IMR-90 (cell line): ENCODE results near the gene ZNF223. TPM values are rescaled to one million over a fixed set of nuclear protein-coding genes. Genes with fewer than 3 reads are reported as not detected.

Source experiments
- ATAC-seq: fragments of 200-7000 bp; cut with Tn5 transposase; 2 replicates; pipeline ENCODE4 v1.9.1; 2020; ENCODE audit warnings: low read depth, mild to moderate bottlenecking, moderate library complexity
- BruUV-seq: library from RNA; stranded (reverse); fragments of 400-500 nt; replicated peaks from 2 replicates; lab custom pipeline; 2021; lab: Mats Ljungman, UMichigan
- CTCF ChIA-PET: fragments of 300-600 bp; formaldehyde crosslinking; extraction: SDS; loops from one replicate; lab custom pipeline; 2021; ENCODE audit warnings: antibody characterized with exemption; lab: Yijun Ruan, JAX
- POLR2A ChIA-PET: fragments of 300-600 bp; sonication (Branson Sonifier 250); formaldehyde crosslinking; loops from one replicate; lab custom pipeline; 2022; ENCODE audit warnings: antibody characterized with exemption; ENCODE audit not compliant: unreplicated experiment; lab: Charles Lee
- DNase-seq: peaks from one replicate; pipeline ENCODE4 v3.0.0; 2013
- H2AFZ ChIP-seq: replicated peaks from 2 replicates; pipeline ENCODE3; 2013; ENCODE audit warnings: low read length, mild to moderate bottlenecking; ENCODE audit not compliant: poor library complexity
- H2AK5ac ChIP-seq: 2 replicates; pipeline ENCODE4 v1.6.1; 2013; ENCODE audit warnings: low read depth, low read length, inconsistent platforms
- H2AK9ac ChIP-seq: replicated peaks from 2 replicates; pipeline ENCODE3; 2013; ENCODE audit warnings: mild to moderate bottlenecking, low read depth, low read length, moderate library complexity; ENCODE audit not compliant: poor library complexity
- H2BK120ac ChIP-seq: 2 replicates; pipeline ENCODE4 v1.6.1; 2013; ENCODE audit warnings: low read depth, low read length, inconsistent platforms
- H2BK15ac ChIP-seq: 3 replicates; pipeline ENCODE4 v1.6.1; 2013; ENCODE audit warnings: low read depth, low read length, inconsistent platforms
- H2BK20ac ChIP-seq: 2 replicates; pipeline ENCODE4 v1.6.1; 2013; ENCODE audit warnings: low read depth, mild to moderate bottlenecking, inconsistent platforms, low read length, moderate library complexity
- H2BK5ac ChIP-seq: 2 replicates; pipeline ENCODE4 v1.6.1; 2013; ENCODE audit warnings: mild to moderate bottlenecking, low read depth, low read length, inconsistent platforms; ENCODE audit not compliant: poor library complexity, severe bottlenecking
- H3K14ac ChIP-seq: replicated peaks from 2 replicates; pipeline ENCODE4 v1.6.1; 2013; ENCODE audit warnings: low read depth, low read length, inconsistent platforms
- H3K18ac ChIP-seq: 2 replicates; pipeline ENCODE4 v1.6.1; 2013; ENCODE audit warnings: low read depth, low read length, control low read depth
- H3K23ac ChIP-seq: 2 replicates; pipeline ENCODE4 v1.6.1; 2013; ENCODE audit warnings: low read depth, low read length, inconsistent platforms
- H3K27ac ChIP-seq: 2 replicates; pipeline ENCODE4 v1.5.1; 2013; ENCODE audit warnings: mild to moderate bottlenecking, control low read depth, low read length; ENCODE audit not compliant: insufficient read depth
- H3K27me3 ChIP-seq: 2 replicates; pipeline ENCODE4 v1.6.1; 2013; ENCODE audit warnings: low read length; ENCODE audit not compliant: control insufficient read depth, insufficient read depth
- H3K36me3 ChIP-seq: 2 replicates; pipeline ENCODE4 v1.6.1; 2013; ENCODE audit warnings: low read length, mixed read lengths; ENCODE audit not compliant: control insufficient read depth, insufficient read depth
- H3K4ac ChIP-seq: 2 replicates; pipeline ENCODE4 v1.6.1; 2013; ENCODE audit warnings: low read depth, low read length, inconsistent platforms
- H3K4me1 ChIP-seq: 2 replicates; pipeline ENCODE4 v1.6.1; 2013; ENCODE audit warnings: low read length, mixed read lengths; ENCODE audit not compliant: control insufficient read depth, insufficient read depth
- H3K4me2 ChIP-seq: 2 replicates; pipeline ENCODE4 v1.6.1; 2013; ENCODE audit warnings: low read depth, mild to moderate bottlenecking, control low read depth, low read length, moderate library complexity
- H3K4me3 ChIP-seq: 2 replicates; pipeline ENCODE4 v1.5.1; 2013; ENCODE audit warnings: low read depth, mild to moderate bottlenecking, control low read depth, low read length, moderate library complexity; ENCODE audit not compliant: insufficient read depth
- H3K56ac ChIP-seq: 2 replicates; pipeline ENCODE4 v1.6.1; 2013; ENCODE audit warnings: low read length, inconsistent platforms; ENCODE audit not compliant: insufficient read depth; ENCODE audit errors: extremely low read depth
- H3K79me1 ChIP-seq, 2 experiments: 2 replicates each; pipeline ENCODE4 v1.6.1; 2013; ENCODE audit warnings: low read length in 2 of 2, inconsistent platforms in 1 of 2, low read depth in 1 of 2
- H3K9ac ChIP-seq: 2 replicates; pipeline ENCODE4 v1.6.1; 2013; ENCODE audit warnings: low read depth, low read length, control low read depth
- H3K9me1 ChIP-seq: 2 replicates; pipeline ENCODE4 v1.6.1; 2013; ENCODE audit warnings: low read length, inconsistent platforms; ENCODE audit not compliant: insufficient read depth
- H3K9me3 ChIP-seq: 2 replicates; pipeline ENCODE4 v1.6.1; 2013; ENCODE audit warnings: low read length; ENCODE audit not compliant: control insufficient read depth, insufficient read depth
- H4K20me1 ChIP-seq: 2 replicates; pipeline ENCODE4 v1.6.1; 2013; ENCODE audit warnings: low read length, inconsistent platforms; ENCODE audit not compliant: insufficient read depth
- H4K5ac ChIP-seq: 2 replicates; pipeline ENCODE4 v1.6.1; 2013; ENCODE audit warnings: mild to moderate bottlenecking, low read depth, low read length, control low read depth
- H4K8ac ChIP-seq, 2 experiments: 2 replicates each; pipeline ENCODE4 v1.6.1; 2013; ENCODE audit warnings: low read depth in 2 of 2, low read length in 2 of 2, control low read depth in 1 of 2, inconsistent platforms in 1 of 2
- H4K91ac ChIP-seq: 2 replicates; pipeline ENCODE4 v1.6.1; 2013; ENCODE audit warnings: low read depth, low read length, inconsistent platforms; ENCODE audit not compliant: insufficient read depth
- BHLHE40 ChIP-seq: fragments of 150-350 bp; IDR thresholded peaks from 2 replicates; pipeline ENCODE4 v1.6.1; 2016; ENCODE audit warnings: mild to moderate bottlenecking, low read depth, low read length
- CHD1 ChIP-seq: IDR thresholded peaks from 2 replicates; pipeline ENCODE4 v1.6.1; 2012; ENCODE audit warnings: low read depth, low read length, improper control_type of control experiment
- MAFK ChIP-seq: IDR thresholded peaks from 2 replicates; pipeline ENCODE4 v1.6.1; 2012; ENCODE audit warnings: low read depth, low read length, improper control_type of control experiment
- NFE2L2 ChIP-seq: fragments of 150-350 bp; IDR thresholded peaks from 2 replicates; pipeline ENCODE4 v1.6.1; 2016; ENCODE audit warnings: low read depth, mild to moderate bottlenecking, low read length
- WGBS, 2 experiments: methylation state at CpG; one replicate each; pipeline versions ENCODE4 v1.1.5 to v1.1.7; 2013; ENCODE audit warnings: missing lambda C conversion rate in 2 of 2; ENCODE audit not compliant: insufficient read length in 1 of 2; ENCODE audit errors: extremely low coverage in 2 of 2; 5-methylcytosine and 5-hydroxymethylcytosine counted together
- dilution Hi-C: fragments of 300-500 bp; cut with HindIII; formaldehyde crosslinking; loops from one replicate; pipeline ENCODE4 v1.14.3; 2018; ENCODE audit warnings: low sequenced_read_pairs; ENCODE audit not compliant: unreplicated experiment
- in situ Hi-C: fragments of 300-500 bp; cut with MboI; formaldehyde crosslinking; loops from 3 replicates; pipeline ENCODE4 v1.14.3; 2019; ENCODE audit warnings: low sequenced_read_pairs, inconsistent platforms, mixed read lengths
- intact Hi-C: fragments of 100-400 bp; cut with micrococcal nuclease; formaldehyde crosslinking; loops from 2 replicates; pipeline ENCODE4 v1.10.0; 2022
- polyA plus RNA-seq, 3 experiments: library from polyadenylated mRNA; depleted of rRNA; stranded (reverse); fragments of >200 nt; gene quantifications; 2 replicates each; pipeline ENCODE4 v1.2.3, GENCODE V29; 2012; ENCODE audit warnings: low replicate concordance in 1 of 3
- total RNA-seq: library from RNA; depleted of rRNA; stranded (reverse); fragments of >200 nt; gene quantifications from 2 replicates; pipeline ENCODE4 v1.2.3, GENCODE V29; 2012

ZNF223 gene
- total and polyA plus RNA-seq, 2 of the 4 experiments (the other 2 are of a cell fraction): 2.3 to 16.5 TPM

DNA sequence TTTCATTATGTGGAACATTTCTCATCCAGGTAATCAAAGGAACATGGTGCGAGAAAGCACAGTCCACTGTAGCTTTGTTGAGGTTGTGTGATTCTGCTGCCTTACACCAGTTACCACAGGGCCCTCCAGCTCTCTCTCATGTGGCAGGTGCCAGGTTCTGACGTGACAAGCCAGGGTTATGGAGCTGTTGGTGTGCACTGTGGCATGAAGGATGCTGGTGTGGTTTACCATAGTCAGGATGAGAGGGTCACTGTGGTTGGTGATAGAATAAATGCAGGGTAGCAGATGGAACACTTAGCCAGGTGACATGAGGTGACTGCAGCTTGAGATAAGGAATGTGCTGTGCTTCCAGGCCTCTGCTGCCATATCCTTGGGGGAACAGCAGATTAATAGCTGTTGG, 7.4 kb downstream of the ZNF223 start:
- Histone ChIP-seq H3K4me2 (no peak overlapping the region), H2BK15ac (no peak overlapping the region), H3K56ac (no peak overlapping the region), H2AFZ (no peak overlapping the region), H3K23ac (no peak overlapping the region), H3K9me1 (no peaks in the 10 kb centered on the region), H4K5ac (no peak overlapping the region), H2AK9ac (peak overlapping the region; percentile 5), H3K4me3 (no peak overlapping the region), H3K9ac (no peak overlapping the region), H3K4me1 (no peaks in the 10 kb centered on the region), H4K91ac (no peak overlapping the region), H3K14ac (no peak overlapping the region), H3K36me3 (peaks cover 46% of the 10 kb centered on the region), H4K20me1 (no peaks in the 10 kb centered on the region), H3K4ac (no peak overlapping the region), H4K8ac (no peak overlapping the region), H2AK5ac (no peak overlapping the region), H3K27ac (no peak overlapping the region), H2BK120ac (no peak overlapping the region), H3K18ac (no peak overlapping the region), H3K9me3 (no peaks in the 10 kb centered on the region; the same call in 1 of the 2 replicates), H3K27me3 (no peaks in the 10 kb centered on the region), H2BK5ac (no peak overlapping the region), H2BK20ac (no peak overlapping the region), H3K79me1 (peaks cover 0 to 5% of the 10 kb centered on the region in 2 experiments; a peak in 2 of 4 replicates)
- BruUV-seq: no TSS peak
- CTCF ChIA-PET: no interaction called here
- dilution Hi-C loops: no loop called here
- TF ChIP-seq BHLHE40 (no peak), CHD1 (no peak), MAFK (no peak), NFE2L2 (no peak)
- intact Hi-C loops: no loop called here
- in situ Hi-C loops: no loop called here
- POLR2A ChIA-PET: no interaction called here
- no CpG with 5 or more reads among the region's 2 CpGs for WGBS, 2 experiments
- ATAC-seq: no peak
- no peak for DNase-seq
